ENCODE measurements around the gene TBC1D32.
"Not testable (repeated sequence)": the region's sequence is repeated elsewhere in the genome, so short reads cannot be mapped to it uniquely, and the experiment has no call there.

TBC1D32 gene

GRCh38 chr6:121090492-121090891, 243.8 kb downstream of the TBC1D32 start:
- no peak for ATAC-seq
- TF ChIP-seq ISL1 (CRISPR knock-in tag; IDR thresholded peaks at IDR 0.05) (no peak), SNAI2 (CRISPR knock-in tag; IDR thresholded peaks at IDR 0.05) (no peak), ESRRG (CRISPR knock-in tag; IDR thresholded peaks at IDR 0.05) (no peak)
- TF ChIP-seq, protein P1, sequence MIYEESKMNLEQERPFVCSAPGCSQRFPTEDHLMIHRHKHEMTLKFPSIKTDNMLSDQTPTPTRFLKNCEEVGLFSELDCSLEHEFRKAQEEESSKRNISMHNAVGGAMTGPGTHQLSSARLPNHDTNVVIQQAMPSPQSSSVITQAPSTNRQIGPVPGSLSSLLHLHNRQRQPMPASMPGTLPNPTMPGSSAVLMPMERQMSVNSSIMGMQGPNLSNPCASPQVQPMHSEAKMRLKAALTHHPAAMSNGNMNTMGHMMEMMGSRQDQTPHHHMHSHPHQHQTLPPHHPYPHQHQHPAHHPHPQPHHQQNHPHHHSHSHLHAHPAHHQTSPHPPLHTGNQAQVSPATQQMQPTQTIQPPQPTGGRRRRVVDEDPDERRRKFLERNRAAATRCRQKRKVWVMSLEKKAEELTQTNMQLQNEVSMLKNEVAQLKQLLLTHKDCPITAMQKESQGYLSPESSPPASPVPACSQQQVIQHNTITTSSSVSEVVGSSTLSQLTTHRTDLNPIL (CRISPR knock-in tag; IDR thresholded peaks at IDR 0.05; ENCODE audit: low read depth), result no peak

GRCh38 chr6:121086876-121087275, 247.4 kb downstream of the TBC1D32 start:
- ATAC-seq, result no peak
- TF ChIP-seq ISL1 (CRISPR knock-in tag; IDR thresholded peaks at IDR 0.05) (no peak), ARNTL (CRISPR knock-in tag; IDR thresholded peaks at IDR 0.05; ENCODE audit: borderline replicate concordance, low read depth) (no peak), TCF4 (CRISPR knock-in tag; IDR thresholded peaks at IDR 0.05; ENCODE audit: borderline replicate concordance) (no peak)

- no peak for ATAC-seq
- TF ChIP-seq CSDC2 (CRISPR knock-in tag; IDR thresholded peaks at IDR 0.05) (no peak), TOX (CRISPR knock-in tag; IDR thresholded peaks at IDR 0.05; ENCODE audit: borderline replicate concordance) (no peak), SNAI2 (CRISPR knock-in tag; IDR thresholded peaks at IDR 0.05) (no peak), ZFP30 (CRISPR knock-in tag; IDR thresholded peaks at IDR 0.05) (no peak), ZFP3 (CRISPR knock-in tag; IDR thresholded peaks at IDR 0.05) (no peak), ISL1 (CRISPR knock-in tag; IDR thresholded peaks at IDR 0.05) (no peak), ZC3H10 (CRISPR knock-in tag; IDR thresholded peaks at IDR 0.05) (no peak), PATZ1 (CRISPR knock-in tag; IDR thresholded peaks at IDR 0.05; ENCODE audit: borderline replicate concordance) (no peak), PPARA (CRISPR knock-in tag; IDR thresholded peaks at IDR 0.05; ENCODE audit: borderline replicate concordance) (no peak), RARB (CRISPR knock-in tag; IDR thresholded peaks at IDR 0.05) (no peak), ARNTL (CRISPR knock-in tag; IDR thresholded peaks at IDR 0.05; ENCODE audit: borderline replicate concordance, low read depth) (no peak), ZNF8 (CRISPR knock-in tag; IDR thresholded peaks at IDR 0.05) (no peak), BACH2 (CRISPR knock-in tag; IDR thresholded peaks at IDR 0.05; ENCODE audit: borderline replicate concordance) (no peak), OSR1 (CRISPR knock-in tag; IDR thresholded peaks at IDR 0.05) (no peak), ZNF70 (CRISPR knock-in tag; IDR thresholded peaks at IDR 0.05) (no peak)
- TF ChIP-seq, protein P1 (CRISPR knock-in tag; IDR thresholded peaks at IDR 0.05; ENCODE audit: low read depth), result no peak
Observed at GRCh38 chr6:121076119-121076518, 258.2 kb downstream of the TBC1D32 start.

GRCh38 chr6:121068749-121069148, 265.5 kb downstream of the TBC1D32 start:
- ATAC-seq, result not testable (repeated sequence)

- TF ChIP-seq ZNF565 (CRISPR knock-in tag; conservative IDR thresholded peaks at IDR 0.05; ENCODE audit: low read depth) (no peak), ESRRG (CRISPR knock-in tag; IDR thresholded peaks at IDR 0.05) (no peak)
- no peak for ATAC-seq
Observed at GRCh38 chr6:121067381-121067780, 266.9 kb downstream of the TBC1D32 start.

DNA sequence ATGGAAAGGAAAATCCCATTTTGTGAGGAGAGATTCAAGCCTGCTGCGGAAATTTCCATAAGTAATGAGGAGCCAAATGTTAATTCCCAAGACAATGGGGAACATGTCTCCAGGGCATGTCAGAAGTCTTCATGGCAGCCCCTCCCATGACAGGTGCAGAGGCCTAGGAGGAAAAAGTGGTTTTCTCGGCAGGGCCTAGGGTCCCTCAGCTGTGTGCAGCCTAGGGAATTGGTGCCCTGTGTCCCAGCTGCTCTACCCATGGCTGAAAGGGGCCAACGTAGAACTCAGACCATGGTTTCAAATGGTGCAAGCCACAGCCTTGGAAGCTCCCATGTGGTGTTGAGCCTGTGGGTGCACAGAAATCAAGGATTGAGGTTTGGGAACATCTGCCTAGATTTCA, 269.9 kb downstream of the TBC1D32 start:
- TF ChIP-seq ZNF8 (CRISPR knock-in tag; IDR thresholded peaks at IDR 0.05) (no peak), PATZ1 (CRISPR knock-in tag; IDR thresholded peaks at IDR 0.05; ENCODE audit: borderline replicate concordance) (no peak), ESRRG (CRISPR knock-in tag; IDR thresholded peaks at IDR 0.05) (no peak), ZNF70 (CRISPR knock-in tag; IDR thresholded peaks at IDR 0.05) (no peak), ARNTL (CRISPR knock-in tag; IDR thresholded peaks at IDR 0.05; ENCODE audit: borderline replicate concordance, low read depth) (no peak), RARB (CRISPR knock-in tag; IDR thresholded peaks at IDR 0.05) (no peak), ZFP3 (CRISPR knock-in tag; IDR thresholded peaks at IDR 0.05) (no peak), CSDC2 (CRISPR knock-in tag; IDR thresholded peaks at IDR 0.05) (no peak), ZC3H10 (CRISPR knock-in tag; IDR thresholded peaks at IDR 0.05) (no peak), SNAI2 (CRISPR knock-in tag; IDR thresholded peaks at IDR 0.05) (no peak), ZNF565 (CRISPR knock-in tag; conservative IDR thresholded peaks at IDR 0.05; ENCODE audit: low read depth) (no peak), BACH2 (CRISPR knock-in tag; IDR thresholded peaks at IDR 0.05; ENCODE audit: borderline replicate concordance) (no peak), GLIS3 (CRISPR knock-in tag; IDR thresholded peaks at IDR 0.05) (no peak), OSR1 (CRISPR knock-in tag; IDR thresholded peaks at IDR 0.05) (no peak), TCF4 (CRISPR knock-in tag; IDR thresholded peaks at IDR 0.05; ENCODE audit: borderline replicate concordance) (no peak)
- TF ChIP-seq, protein P2, sequence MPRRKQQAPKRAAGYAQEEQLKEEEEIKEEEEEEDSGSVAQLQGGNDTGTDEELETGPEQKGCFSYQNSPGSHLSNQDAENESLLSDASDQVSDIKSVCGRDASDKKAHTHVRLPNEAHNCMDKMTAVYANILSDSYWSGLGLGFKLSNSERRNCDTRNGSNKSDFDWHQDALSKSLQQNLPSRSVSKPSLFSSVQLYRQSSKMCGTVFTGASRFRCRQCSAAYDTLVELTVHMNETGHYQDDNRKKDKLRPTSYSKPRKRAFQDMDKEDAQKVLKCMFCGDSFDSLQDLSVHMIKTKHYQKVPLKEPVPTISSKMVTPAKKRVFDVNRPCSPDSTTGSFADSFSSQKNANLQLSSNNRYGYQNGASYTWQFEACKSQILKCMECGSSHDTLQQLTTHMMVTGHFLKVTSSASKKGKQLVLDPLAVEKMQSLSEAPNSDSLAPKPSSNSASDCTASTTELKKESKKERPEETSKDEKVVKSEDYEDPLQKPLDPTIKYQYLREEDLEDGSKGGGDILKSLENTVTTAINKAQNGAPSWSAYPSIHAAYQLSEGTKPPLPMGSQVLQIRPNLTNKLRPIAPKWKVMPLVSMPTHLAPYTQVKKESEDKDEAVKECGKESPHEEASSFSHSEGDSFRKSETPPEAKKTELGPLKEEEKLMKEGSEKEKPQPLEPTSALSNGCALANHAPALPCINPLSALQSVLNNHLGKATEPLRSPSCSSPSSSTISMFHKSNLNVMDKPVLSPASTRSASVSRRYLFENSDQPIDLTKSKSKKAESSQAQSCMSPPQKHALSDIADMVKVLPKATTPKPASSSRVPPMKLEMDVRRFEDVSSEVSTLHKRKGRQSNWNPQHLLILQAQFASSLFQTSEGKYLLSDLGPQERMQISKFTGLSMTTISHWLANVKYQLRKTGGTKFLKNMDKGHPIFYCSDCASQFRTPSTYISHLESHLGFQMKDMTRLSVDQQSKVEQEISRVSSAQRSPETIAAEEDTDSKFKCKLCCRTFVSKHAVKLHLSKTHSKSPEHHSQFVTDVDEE (CRISPR knock-in tag; IDR thresholded peaks at IDR 0.05), result no peak
- TF ChIP-seq, protein P1 (CRISPR knock-in tag; IDR thresholded peaks at IDR 0.05; ENCODE audit: low read depth), result no peak
- ATAC-seq, result no peak
